Urinary bladder (tissue), 4 donors: ENCODE measurements around the gene PRKCQ. TPM values are rescaled to one million over a fixed set of nuclear protein-coding genes. Genes with fewer than 3 reads are reported as not detected.

Experiments
- DNase-seq: peaks from one replicate; pipeline ENCODE4 v3.0.0-alpha.2; 2015; ENCODE audit errors: extremely low spot score
- H3K27ac ChIP-seq: one replicate; pipeline ENCODE4 v1.5.1; 2013; ENCODE audit warnings: low read depth, mild to moderate bottlenecking, moderate library complexity
- H3K36me3 ChIP-seq: one replicate; pipeline ENCODE4 v1.6.1; 2013; ENCODE audit warnings: mild to moderate bottlenecking, moderate library complexity; ENCODE audit not compliant: insufficient read depth
- H3K4me1 ChIP-seq: one replicate; pipeline ENCODE4 v1.6.1; 2013; ENCODE audit warnings: mild to moderate bottlenecking, moderate library complexity; ENCODE audit not compliant: insufficient read depth
- H3K4me3 ChIP-seq: one replicate; pipeline ENCODE4 v1.5.1; 2013; ENCODE audit warnings: low read depth, low read length
- WGBS: extraction: QIAGEN DNeasy Blood & Tissue Kit; methylation state at CpG from one replicate; pipeline ENCODE4 v1.1.7; 2013; 5-methylcytosine and 5-hydroxymethylcytosine counted together
- polyA plus RNA-seq: library from polyadenylated mRNA; stranded (reverse); fragments of 200-250 nt; gene quantifications from one replicate; pipeline ENCODE4 v1.2.3, GENCODE V29; 2013
- total RNA-seq: library from RNA; depleted of rRNA; stranded (reverse); fragments of >200 nt; gene quantifications from one replicate; pipeline ENCODE4 v1.2.3, GENCODE V29; 2014
- donor health status: healthy with polysubstance abuse.
- donor health status: healthy.

Gene PRKCQ
- total and polyA plus RNA-seq, 2 donors, result 0.49 to 3.2 TPM

GRCh38 chr10:6416892-6417512, 163.1 kb downstream of the PRKCQ start:
- peak; percentile 29 for DNase-seq

GRCh38 chr10:6411436-6411835, 168.6 kb downstream of the PRKCQ start:
- DNase-seq, result no peak
- Histone ChIP-seq H3K27ac (no peak overlapping the region), H3K36me3 (no peaks in the 10 kb centered on the region), H3K4me3 (no peak overlapping the region), H3K4me1 (no peaks in the 10 kb centered on the region)
- 80% methylated on average over 3 of the region's 3 CpGs for WGBS

More at GRCh38 chr10:6416892-6417512, 163.1 kb downstream of the PRKCQ start:
- Histone ChIP-seq H3K4me3 (no peak overlapping the region), H3K4me1 (no peaks in the 10 kb centered on the region), H3K36me3 (no peaks in the 10 kb centered on the region), H3K27ac (no peak overlapping the region)
- 62% methylated on average over 3 of the region's 3 CpGs for WGBS

- WGBS, result 96% methylated on average over 15 of the region's 15 CpGs
- Histone ChIP-seq H3K27ac (no peak overlapping the region), H3K4me1 (no peaks in the 10 kb centered on the region), H3K4me3 (no peak overlapping the region), H3K36me3 (no peaks in the 10 kb centered on the region)
- DNase-seq, result no peak
Measured at GRCh38 chr10:6410830-6411229, 169.2 kb downstream of the PRKCQ start.

- H3K36me3 ChIP-seq, result no peaks in the 10 kb centered on the region
- peak overlapping the region; percentile 74 for H3K27ac ChIP-seq
- no peaks in the 10 kb centered on the region for H3K4me1 ChIP-seq
- no peak for DNase-seq
- 28% methylated on average over 2 of the region's 2 CpGs for WGBS
- H3K4me3 ChIP-seq, result no peak overlapping the region
Measured at GRCh38 chr10:6409971-6410643, 170.0 kb downstream of the PRKCQ start.

GRCh38 chr10:6408799-6409198, 171.3 kb downstream of the PRKCQ start:
- no peak for DNase-seq
- H3K36me3 ChIP-seq, result no peaks in the 10 kb centered on the region
- 94% methylated on average over 3 of the region's 3 CpGs for WGBS
- H3K27ac ChIP-seq, result no peak overlapping the region
- H3K4me3 ChIP-seq, result no peak overlapping the region
- H3K4me1 ChIP-seq, result no peaks in the 10 kb centered on the region

GRCh38 chr10:6407034-6407721, 172.9 kb downstream of the PRKCQ start:
- whole genome bisulfite sequencing, result 91% methylated on average over 11 of the region's 11 CpGs

GRCh38 chr10:6406220-6407033, 173.6 kb downstream of the PRKCQ start:
- no peak overlapping the region for H3K4me3 ChIP-seq
- H3K36me3 ChIP-seq, result no peaks in the 10 kb centered on the region
- WGBS, result 63% methylated on average over 10 of the region's 10 CpGs
- no peaks in the 10 kb centered on the region for H3K4me1 ChIP-seq
- DNase-seq, result no peak
- no peak overlapping the region for H3K27ac ChIP-seq

More at GRCh38 chr10:6407034-6407721, 172.9 kb downstream of the PRKCQ start:
- Histone ChIP-seq H3K27ac (no peak overlapping the region), H3K4me3 (no peak overlapping the region), H3K4me1 (no peaks in the 10 kb centered on the region), H3K36me3 (no peaks in the 10 kb centered on the region)
- DNase-seq, result no peak

- Histone ChIP-seq H3K36me3 (no peaks in the 10 kb centered on the region), H3K4me1 (no peaks in the 10 kb centered on the region), H3K4me3 (no peak overlapping the region), H3K27ac (no peak overlapping the region)
- WGBS, result 92% methylated on average over 3 of the region's 3 CpGs
- DNase-seq, result no peak
Measured at GRCh38 chr10:6405713-6406112, 174.4 kb downstream of the PRKCQ start.

GRCh38 chr10:6404127-6405072, 175.7 kb downstream of the PRKCQ start:
- DNase-seq, result no peak
- H3K4me1 ChIP-seq, result no peaks in the 10 kb centered on the region
- H3K36me3 ChIP-seq, result no peaks in the 10 kb centered on the region
- 62% methylated on average over 1 of the region's 1 CpG for WGBS
- H3K27ac ChIP-seq, result no peak overlapping the region
- H3K4me3 ChIP-seq, result no peak overlapping the region

GRCh38 chr10:6402960-6403359, 177.1 kb downstream of the PRKCQ start:
- 86% methylated on average over 8 of the region's 8 CpGs for WGBS
- no peak for DNase-seq
- no peaks in the 10 kb centered on the region for H3K36me3 ChIP-seq
- no peaks in the 10 kb centered on the region for H3K4me1 ChIP-seq
- H3K27ac ChIP-seq, result no peak overlapping the region
- H3K4me3 ChIP-seq, result no peak overlapping the region

- no peaks in the 10 kb centered on the region for H3K4me1 ChIP-seq
- 71% methylated on average over 9 of the region's 9 CpGs for WGBS
- H3K27ac ChIP-seq, result no peak overlapping the region
- no peak for DNase-seq
- no peak overlapping the region for H3K4me3 ChIP-seq
- H3K36me3 ChIP-seq, result no peaks in the 10 kb centered on the region
Measured at GRCh38 chr10:6402349-6402709, 177.7 kb downstream of the PRKCQ start.

GRCh38 chr10:6401558-6402348, 178.3 kb downstream of the PRKCQ start:
- H3K4me1 ChIP-seq, result no peaks in the 10 kb centered on the region
- no peaks in the 10 kb centered on the region for H3K36me3 ChIP-seq
- peak; percentile 76 for DNase-seq
- 13% methylated on average over 18 of the region's 18 CpGs for WGBS
- no peak overlapping the region for H3K4me3 ChIP-seq
- H3K27ac ChIP-seq, result no peak overlapping the region
